Measurements from ENCODE around the gene CD53.

- no peak for TF ChIP-seq CTCF (IDR thresholded peaks at IDR 0.05)
- TF ChIP-seq POLR2A (IDR thresholded peaks at IDR 0.05): no peak
- TF ChIP-seq EP300 (IDR thresholded peaks at IDR 0.05): no peak
Observed at GRCh38 chr1:110890474-110891196, 17.7 kb downstream of the CD53 start.

All from tibial nerve (tissue), 4 donors.